Subcutaneous adipose tissue (tissue), 4 donors: ENCODE results near the gene CLRN2. TPM values are rescaled to one million over a fixed set of nuclear protein-coding genes. Genes with fewer than 3 reads are reported as not detected.

ENCODE experiments used
- CTCF ChIP-seq: fragments of 450-650 bp; IDR thresholded peaks from one replicate; pipeline ENCODE4 v1.5.1; 2016; ENCODE audit warnings: low read depth, mild to moderate bottlenecking, control low read depth, antibody characterized with exemption, moderate library complexity
- total RNA-seq, 4 donors: library from RNA; depleted of rRNA; stranded (reverse); fragments of >200 nt; gene quantifications; one replicate each; pipeline ENCODE4 v1.1.0, GENCODE V29; 2016

The CLRN2 gene
- not detected for total RNA-seq

- no peak for TF ChIP-seq CTCF
These were observed at the start of gene CLRN2 for GRCh38 chr4:17514865-17515264. CLRN2 (plus strand) TSS chr4:17515165; CDS start chr4:17515267, 102 bp downstream.

GRCh38 chr4:17468619-17469221 is 46.2 kb upstream of the CLRN2 start:
- no peak for TF ChIP-seq CTCF

- TF ChIP-seq CTCF, result no peak
These were observed 44.9 kb upstream of the CLRN2 start for GRCh38 chr4:17469931-17470674.

GRCh38 chr4:17475481-17475880 is 39.5 kb upstream of the CLRN2 start:
- TF ChIP-seq CTCF, result no peak

GRCh38 chr4:17476853-17477252 is 38.1 kb upstream of the CLRN2 start:
- TF ChIP-seq CTCF, result no peak

- no peak for TF ChIP-seq CTCF
These were observed 37.0 kb upstream of the CLRN2 start for GRCh38 chr4:17477774-17478472.
